HCT116 (cell line): ENCODE data around the gene NDUFB3. TPM values are rescaled to one million over a fixed set of nuclear protein-coding genes. Genes with fewer than 3 reads are reported as not detected.

Experiments
- ATAC-seq: fragments of 200-7000 bp; cut with Tn5 transposase; 2 replicates; pipeline ENCODE4 v1.9.1; 2020; ENCODE audit warnings: mild to moderate bottlenecking, moderate library complexity
- BruUV-seq: library from RNA; stranded (reverse); fragments of 400-500 nt; replicated peaks from 2 replicates; lab custom pipeline; 2021; lab: Mats Ljungman, UMichigan
- CTCF ChIA-PET: fragments of 300-600 bp; sonication (Branson Sonifier 250); formaldehyde crosslinking; loops from one replicate; lab custom pipeline; 2021; ENCODE audit warnings: antibody characterized with exemption; lab: Charles Lee
- POLR2A ChIA-PET: fragments of 300-600, 350-600 bp; sonication (Branson Sonifier 250); formaldehyde crosslinking; loops from one replicate; lab custom pipeline; 2021; ENCODE audit warnings: antibody characterized with exemption; lab: Charles Lee
- RAD21 ChIA-PET, 2 experiments: fragments of 300-600 bp; sonication (Branson Sonifier 250); formaldehyde crosslinking; loops; one replicate each; lab custom pipeline; 2023; ENCODE audit warnings: low total read pairs in 2 of 2; ENCODE audit not compliant: uncharacterized antibody in 2 of 2, unreplicated experiment in 2 of 2, low non-redundant PET in 1 of 2; lab: Charles Lee
- DNase-seq: peaks from one replicate; pipeline ENCODE4 v3.0.0-alpha.2; 2010; ENCODE audit warnings: low read depth, low spot score
- H2AFZ ChIP-seq: fragments of 200-600 bp; shearing (Covaris generic), sonication (generic); 2 replicates; pipeline ENCODE4 v1.6.1; 2017; ENCODE audit warnings: low read depth, mixed run types, mixed read lengths, antibody characterized with exemption, low read length; ENCODE audit not compliant: poor library complexity, severe bottlenecking
- H3K27ac ChIP-seq: 2 replicates; pipeline ENCODE4 v1.5.1; 2012; ENCODE audit warnings: low read depth, low read length
- H3K27me3 ChIP-seq: fragments of 200-600 bp; sonication (generic); 2 replicates; pipeline ENCODE4 v1.6.1; 2016; ENCODE audit warnings: mixed run types, low read length, mixed read lengths; ENCODE audit not compliant: insufficient read depth
- H3K36me3 ChIP-seq, 2 experiments: fragments of 200-500 bp in 1 of 2; fragments of 200-600 bp in 1 of 2; sonication (Bioruptor generic) in 1 of 2; sonication (generic) in 1 of 2; 2 replicates each; pipeline versions ENCODE4 v1.5.1 to v1.6.1; 2014 to 2016; ENCODE audit warnings: low read length in 2 of 2, inconsistent platforms in 1 of 2, mixed read lengths in 1 of 2, mixed run types in 1 of 2; ENCODE audit not compliant: insufficient read depth in 2 of 2, control insufficient read depth in 1 of 2
- H3K4me1 ChIP-seq, 2 experiments: fragments of 200-600 bp in 1 of 2; sonication (generic) in 1 of 2; 2 replicates each; pipeline versions ENCODE4 v1.5.1 to v1.6.1; 2012 to 2017; ENCODE audit warnings: low read length in 2 of 2, inconsistent platforms in 1 of 2, mild to moderate bottlenecking in 1 of 2, mixed read lengths in 1 of 2, mixed run types in 1 of 2, moderate library complexity in 1 of 2; ENCODE audit not compliant: insufficient read depth in 2 of 2, control insufficient read depth in 1 of 2
- H3K4me2 ChIP-seq: fragments of 200-600 bp; sonication (generic); 2 replicates; pipeline ENCODE4 v1.6.1; 2017; ENCODE audit warnings: mixed run types, low read length, mixed read lengths
- H3K4me3 ChIP-seq, 2 experiments: fragments of 200-600 bp in 1 of 2; sonication (generic) in 1 of 2; replicated peaks in 1 of 2; 2 replicates each; pipeline ENCODE4 v1.5.1; 2011 to 2016; ENCODE audit warnings: low read length in 2 of 2, control low read depth in 1 of 2, low read depth in 1 of 2, mild to moderate bottlenecking in 1 of 2, mixed read lengths in 1 of 2, mixed run types in 1 of 2
- H3K79me2 ChIP-seq: fragments of 200-600 bp; sonication (generic); 2 replicates; pipeline ENCODE4 v1.6.1; 2017; ENCODE audit warnings: mild to moderate bottlenecking, mixed run types, low read length, moderate library complexity, mixed read lengths; ENCODE audit not compliant: insufficient read depth
- H3K9ac ChIP-seq: fragments of 200-600 bp; sonication (generic); 2 replicates; pipeline ENCODE4 v1.6.1; 2016; ENCODE audit warnings: low read length, mixed read lengths
- H3K9me2 ChIP-seq: fragments of 200-600 bp; sonication (generic), shearing (Covaris generic); 2 replicates; pipeline ENCODE4 v1.6.1; 2017; ENCODE audit warnings: mixed run types, mild to moderate bottlenecking, moderate library complexity; ENCODE audit not compliant: insufficient read depth
- H3K9me3 ChIP-seq, 2 experiments: fragments of 200-500 bp in 1 of 2; fragments of 200-600 bp in 1 of 2; sonication (Bioruptor generic) in 1 of 2; sonication (generic) in 1 of 2; 2 replicates each; pipeline ENCODE4 v1.6.1; 2014 to 2017; ENCODE audit warnings: low read length in 2 of 2, mixed read lengths in 2 of 2, inconsistent platforms in 1 of 2, low read depth in 1 of 2, mild to moderate bottlenecking in 1 of 2, mixed run types in 1 of 2, moderate library complexity in 1 of 2; ENCODE audit not compliant: control insufficient read depth in 1 of 2, insufficient read depth in 1 of 2
- H4K20me1 ChIP-seq: fragments of 200-600 bp; sonication (generic), shearing (Covaris generic); 2 replicates; pipeline ENCODE4 v1.6.1; 2017; ENCODE audit warnings: mixed run types, mild to moderate bottlenecking, moderate library complexity; ENCODE audit not compliant: insufficient read depth
- EZH2 ChIP-seq: fragments of 200-600 bp; sonication (generic); IDR thresholded peaks from 2 replicates; pipeline ENCODE4 v1.6.1; 2017; ENCODE audit warnings: antibody characterized with exemption, mixed run types
- EZH2phosphoT487 ChIP-seq: fragments of 200-600 bp; IDR thresholded peaks from 2 replicates; pipeline ENCODE4 v1.6.1; 2018; ENCODE audit warnings: antibody characterized with exemption, borderline replicate concordance
- JUND ChIP-seq: IDR thresholded peaks from 2 replicates; pipeline ENCODE4 v1.6.1; 2012
- POLR2AphosphoS5 ChIP-seq: IDR thresholded peaks from 2 replicates; pipeline ENCODE4 v1.6.1; 2011; ENCODE audit warnings: mild to moderate bottlenecking, low read depth, low read length, moderate library complexity
- REST ChIP-seq: IDR thresholded peaks from 2 replicates; pipeline ENCODE4 v1.6.1; 2012; ENCODE audit warnings: low read depth
- SP1 ChIP-seq: IDR thresholded peaks from 2 replicates; pipeline ENCODE4 v1.6.1; 2012; ENCODE audit warnings: low read depth
- SRF ChIP-seq: IDR thresholded peaks from 2 replicates; pipeline ENCODE4 v1.6.1; 2012; ENCODE audit warnings: low read depth
- TCF7L2 ChIP-seq: IDR thresholded peaks from 2 replicates; pipeline ENCODE4 v1.7.0; 2011; ENCODE audit warnings: borderline replicate concordance, inconsistent platforms; ENCODE audit not compliant: insufficient read depth, insufficient read length; ENCODE audit errors: extremely low read depth
- intact Hi-C: fragments of 100-400 bp; cut with micrococcal nuclease; formaldehyde crosslinking; loops from 2 replicates; pipeline ENCODE4 v1.10.0; 2022
- total RNA-seq: library from RNA; stranded (reverse); gene quantifications from one replicate; pipeline ENCODE4 v1.2.1, GENCODE V29; 2021; ENCODE audit not compliant: unreplicated experiment
- TF ChIP-seq, protein P1 (sequence below): IDR thresholded peaks from 2 replicates; pipeline ENCODE4 v1.6.1; 2012

NDUFB3 gene
- total RNA-seq, 1 experiment from 2014 or later: 94.6 TPM

DNA sequence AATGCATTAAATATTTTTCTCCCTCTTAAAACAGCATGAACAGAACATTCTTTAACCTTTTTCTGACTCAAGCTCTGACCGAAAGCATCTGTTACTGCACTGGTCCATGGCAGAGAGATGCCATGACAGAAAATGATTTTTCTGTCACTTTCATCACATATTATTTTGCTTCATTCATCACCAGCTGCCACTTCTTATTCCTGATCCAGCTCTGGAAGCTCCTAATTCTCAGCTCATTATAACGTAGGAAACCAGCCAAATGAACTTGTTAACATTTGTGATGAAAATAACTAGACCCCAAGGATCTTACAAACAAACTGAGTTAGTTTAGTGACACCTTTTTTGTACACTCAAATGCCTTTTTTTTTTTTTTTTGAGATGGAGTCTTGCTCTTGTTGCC, 36.5 kb downstream of the NDUFB3 start:
- ChIA-PET POLR2A (no interaction called here), RAD21 (no interaction called here), CTCF (no interaction called here)
- H3K9ac ChIP-seq: no peak overlapping the region
- H3K4me3 ChIP-seq: no peak overlapping the region
- H3K9me3 ChIP-seq: peaks cover 0 to 4% of the 10 kb centered on the region in 2 experiments; a peak in 1 of 4 replicates
- DNase-seq (no peak), ATAC-seq (no peak)
- no peaks in the 10 kb centered on the region for H3K79me2 ChIP-seq
- H3K27me3 ChIP-seq: no peaks in the 10 kb centered on the region
- no peak overlapping the region for H2AFZ ChIP-seq
- H3K36me3 ChIP-seq: no peaks in the 10 kb centered on the region
- no peak for TF ChIP-seq EZH2
- no peak for TF ChIP-seq EZH2phosphoT487
- no peak for TF ChIP-seq SP1
- no peak for TF ChIP-seq JUND
- no peak for TF ChIP-seq POLR2AphosphoS5
- TF ChIP-seq REST: no peak
- TF ChIP-seq TCF7L2: no peak
- no peak for TF ChIP-seq SRF
- TF ChIP-seq, protein P1, sequence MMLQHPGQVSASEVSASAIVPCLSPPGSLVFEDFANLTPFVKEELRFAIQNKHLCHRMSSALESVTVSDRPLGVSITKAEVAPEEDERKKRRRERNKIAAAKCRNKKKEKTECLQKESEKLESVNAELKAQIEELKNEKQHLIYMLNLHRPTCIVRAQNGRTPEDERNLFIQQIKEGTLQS: no peak
- no peak overlapping the region for H3K27ac ChIP-seq
- no peak overlapping the region for H3K4me2 ChIP-seq
- intact Hi-C loops: no loop called here
- no TSS peak for BruUV-seq
- H4K20me1 ChIP-seq: no peaks in the 10 kb centered on the region
- H3K9me2 ChIP-seq: no peaks in the 10 kb centered on the region
- H3K4me1 ChIP-seq: no peaks in the 10 kb centered on the region
